Endothelial cell of umbilical vein (primary cell): ENCODE results near the gene DPEP3. TPM values are rescaled to one million over a fixed set of nuclear protein-coding genes. Genes with fewer than 3 reads are reported as not detected.

Experiments
- BruUV-seq: library from RNA; stranded (reverse); fragments of 400-500 nt; replicated peaks from 2 replicates; lab custom pipeline; 2021; lab: Mats Ljungman, UMichigan
- CTCF ChIA-PET: fragments of 300-600, 350-600 bp; sonication (Branson Sonifier 250); formaldehyde crosslinking; loops from one replicate; lab custom pipeline; 2021; ENCODE audit warnings: antibody characterized with exemption, inconsistent platforms; lab: Charles Lee
- POLR2A ChIA-PET: fragments of 300-600, 350-600 bp; sonication (Branson Sonifier 250); formaldehyde crosslinking; loops from one replicate; lab custom pipeline; 2021; ENCODE audit warnings: antibody characterized with exemption, inconsistent platforms; lab: Charles Lee
- DNase-seq: peaks from one replicate; pipeline ENCODE4 v3.0.0-alpha.2; 2011; ENCODE audit warnings: low read depth, low spot score
- FAIRE-seq: peaks from 2 replicates; lab custom pipeline; 2011; peaks lifted over from hg19 to GRCh38; lab: Jason Lieb, UNC
- H2AFZ ChIP-seq: 2 replicates; pipeline ENCODE4 v1.6.0; 2012; ENCODE audit warnings: low read depth, low read length, control low read depth, inconsistent platforms
- H3K27ac ChIP-seq: 2 replicates; pipeline ENCODE4 v1.5.1; 2011; ENCODE audit warnings: low read depth, mild to moderate bottlenecking, control low read depth, low read length, moderate library complexity; ENCODE audit not compliant: insufficient read depth
- H3K27me3 ChIP-seq, 2 experiments: 2 replicates each; pipeline versions ENCODE4 v1.6.0 to v1.6.1; 2011; ENCODE audit warnings: low read length in 2 of 2, mixed read lengths in 1 of 2; ENCODE audit not compliant: control insufficient read depth in 2 of 2, insufficient read depth in 2 of 2
- H3K36me3 ChIP-seq, 2 experiments: 2 replicates in 1 of 2; 3 replicates in 1 of 2; pipeline ENCODE4 v1.5.1; 2011; ENCODE audit warnings: low read length in 2 of 2, mild to moderate bottlenecking in 1 of 2, moderate library complexity in 1 of 2; ENCODE audit not compliant: control insufficient read depth in 2 of 2, insufficient read depth in 2 of 2; ENCODE audit errors: extremely low read depth in 1 of 2
- H3K4me1 ChIP-seq: 3 replicates; pipeline ENCODE4 v1.5.1; 2011; ENCODE audit warnings: mild to moderate bottlenecking, low read length; ENCODE audit not compliant: control insufficient read depth, insufficient read depth; ENCODE audit errors: extremely low read depth
- H3K4me2 ChIP-seq: 2 replicates; pipeline ENCODE4 v1.6.1; 2011; ENCODE audit warnings: low read length, control low read depth, mixed read lengths; ENCODE audit not compliant: insufficient read depth
- H3K4me3 ChIP-seq, 3 experiments: fragments of 200-600 bp in 1 of 3; sonication (generic), shearing (Covaris generic) in 1 of 3; replicated peaks in 1 of 3; 2 replicates each; pipeline ENCODE4 v1.5.1; 2011 to 2016; ENCODE audit warnings: control low read depth in 3 of 3, low read length in 3 of 3, mild to moderate bottlenecking in 2 of 3, inconsistent platforms in 1 of 3, low read depth in 1 of 3, moderate library complexity in 1 of 3; ENCODE audit not compliant: insufficient read depth in 1 of 3
- H3K79me2 ChIP-seq: 2 replicates; pipeline ENCODE4 v1.6.0; 2012; ENCODE audit warnings: low read length, inconsistent platforms; ENCODE audit not compliant: control insufficient read depth, insufficient read depth
- H3K9ac ChIP-seq: replicated peaks from 2 replicates; pipeline ENCODE3; 2011; ENCODE audit warnings: low read length, control low read depth; ENCODE audit not compliant: insufficient read depth; ENCODE audit errors: extremely low read depth
- H3K9me1 ChIP-seq: replicated peaks from 3 replicates; pipeline ENCODE4 v1.6.0; 2011; ENCODE audit warnings: mild to moderate bottlenecking, low read length; ENCODE audit not compliant: control insufficient read depth, insufficient read depth; ENCODE audit errors: extremely low read depth
- H3K9me3 ChIP-seq: replicated peaks from 2 replicates; pipeline ENCODE4 v1.5.1; 2012; ENCODE audit warnings: low read length, inconsistent platforms; ENCODE audit not compliant: control insufficient read depth, insufficient read depth
- H4K20me1 ChIP-seq: replicated peaks from 2 replicates; pipeline ENCODE3; 2011; ENCODE audit warnings: mild to moderate bottlenecking, low read length; ENCODE audit not compliant: control insufficient read depth, insufficient read depth; ENCODE audit errors: extremely low read depth
- EZH2 ChIP-seq: IDR thresholded peaks from 2 replicates; pipeline ENCODE4 v1.6.1; 2012; ENCODE audit warnings: borderline replicate concordance, low read depth, mild to moderate bottlenecking, moderate library complexity, low read length, inconsistent platforms; ENCODE audit not compliant: severe bottlenecking
- FOS ChIP-seq: IDR thresholded peaks from 2 replicates; pipeline ENCODE4 v1.6.1; 2011; ENCODE audit warnings: mild to moderate bottlenecking, low read length, moderate library complexity, borderline replicate concordance; ENCODE audit not compliant: insufficient read depth
- GATA2 ChIP-seq: IDR thresholded peaks from 2 replicates; pipeline ENCODE4 v1.7.0; 2011; ENCODE audit warnings: low read depth, mild to moderate bottlenecking, moderate library complexity, mixed read lengths, low read length; ENCODE audit not compliant: insufficient read length, insufficient read depth
- JUN ChIP-seq: IDR thresholded peaks from 2 replicates; pipeline ENCODE4 v1.6.1; 2011; ENCODE audit warnings: borderline replicate concordance, low read depth; ENCODE audit not compliant: insufficient read length, insufficient read depth
- MYC ChIP-seq: IDR thresholded peaks from one replicate; pipeline ENCODE4 v1.6.1; 2011; ENCODE audit warnings: mild to moderate bottlenecking, low read depth, low read length
- POLR2A ChIP-seq: IDR thresholded peaks from 2 replicates; pipeline ENCODE4 v1.6.1; 2012; ENCODE audit warnings: low read depth, mild to moderate bottlenecking, control low read depth, low read length
- POLR2AphosphoS5 ChIP-seq: IDR thresholded peaks from 2 replicates; pipeline ENCODE4 v1.6.1; 2012; ENCODE audit warnings: low read depth, mild to moderate bottlenecking, control low read depth, low read length, moderate library complexity; ENCODE audit not compliant: insufficient read depth
- dilution Hi-C: fragments of 300-500 bp; cut with MboI; formaldehyde crosslinking; loops from one replicate; pipeline ENCODE4 v1.15.0; 2019; ENCODE audit warnings: low sequenced_read_pairs; ENCODE audit not compliant: extremely low pct_ligation_motif_present
- intact Hi-C: fragments of 100-400 bp; cut with micrococcal nuclease; formaldehyde crosslinking; loops from one replicate; pipeline ENCODE4 v1.10.0; 2022
- polyA plus RNA-seq, 4 experiments: library from polyadenylated mRNA; depleted of rRNA in 3 of 4; stranded (reverse) in 3 of 4; unstranded in 1 of 4; fragments of >200 nt; gene quantifications; 2 replicates each; pipeline versions ENCODE4 v1.2.1 to v1.2.3, GENCODE V29; 2011 to 2012; ENCODE audit warnings: missing spikeins in 1 of 4
- total RNA-seq: library from RNA; stranded (reverse); gene quantifications from 2 replicates; pipeline ENCODE4 v1.2.3, GENCODE V29; 2021
- TF ChIP-seq, protein P1 (sequence below), 2 donors: IDR thresholded peaks; 1 replicate in 1 of 2; 2 replicates in 1 of 2; pipeline ENCODE4 v1.5.1; 2011; ENCODE audit warnings: low read length in 2 of 2, mild to moderate bottlenecking in 2 of 2, moderate library complexity in 2 of 2, control low read depth in 1 of 2, inconsistent platforms in 1 of 2, low read depth in 1 of 2; ENCODE audit not compliant: insufficient read depth in 1 of 2; ENCODE audit errors: extremely low read depth in 1 of 2
- TF ChIP-seq, protein P2 (sequence below): IDR thresholded peaks from 2 replicates; pipeline ENCODE4 v1.6.1; 2011; ENCODE audit not compliant: insufficient read depth, insufficient read length

The DPEP3 gene
- total and polyA plus RNA-seq, 2 donors (not counting 3 experiments of a cell fraction or from before 2014, with no cell fraction given), result 0.06 TPM; not detected in 1

- FAIRE-seq, result peak; percentile 86
These were observed 11.7 kb downstream of the DPEP3 start, which contains the start of gene SLC12A4 for GRCh38 chr16:67968400-67969253. TSS of gene SLC12A4 (minus strand) at chr16:67968637. CDS start at chr16:67968553, 84 bp downstream.

DNA sequence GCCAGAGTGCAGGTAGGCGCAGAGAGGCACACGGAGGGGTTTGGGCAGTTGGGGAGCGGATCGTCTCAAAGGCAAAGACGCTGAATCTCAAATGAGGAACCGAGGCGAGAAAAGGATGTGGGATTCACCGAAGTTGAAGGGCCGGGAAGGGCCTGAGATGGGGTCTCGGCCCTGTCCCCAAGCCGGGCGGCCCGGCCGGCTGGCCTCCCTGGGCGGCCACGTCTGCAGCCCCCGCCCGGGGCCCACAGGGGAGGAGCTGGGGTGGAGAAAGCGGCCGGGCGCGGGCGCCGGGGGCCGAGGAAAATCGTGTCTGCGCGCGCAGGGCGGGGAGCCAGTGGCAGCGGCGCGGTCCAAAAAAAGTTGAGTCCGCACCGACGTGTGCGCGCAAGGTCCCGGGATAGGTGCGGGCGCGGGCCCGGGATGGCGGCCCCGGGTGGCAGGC is 12.3 kb downstream of the DPEP3 start:
- intact Hi-C loops, result no loop called here
- Histone ChIP-seq H3K4me3 (peak overlapping the region; percentile 92 to 97 (median 96)), H4K20me1 (no peaks in the 10 kb centered on the region), H2AFZ (peak overlapping the region; percentile 23), H3K9ac (peak overlapping the region; percentile 91), H3K4me2 (peak overlapping the region; percentile 77), H3K9me3 (no peaks in the 10 kb centered on the region), H3K9me1 (no peaks in the 10 kb centered on the region), H3K36me3 (peaks cover 0 to 3% of the 10 kb centered on the region in 2 experiments), H3K27ac (peak overlapping the region; percentile 70), H3K79me2 (peaks cover 49% of the 10 kb centered on the region), H3K4me1 (peaks cover 22% of the 10 kb centered on the region), H3K27me3 (no peaks in the 10 kb centered on the region)
- BruUV-seq, result no TSS peak
- POLR2A ChIA-PET, result interaction anchor here (0.5 kb wide), 1 partner anchor 70 kb away, joined by 3 read pairs; no protein-coding TSS in a partner anchor
- DNase-seq (peak; percentile 29), FAIRE-seq (no peak)
- dilution Hi-C loops, result no loop called here
- TF ChIP-seq GATA2 (no peak), POLR2A (no peak), JUN (no peak), FOS (no peak), POLR2AphosphoS5 (no peak), EZH2 (no peak), MYC (no peak)
- TF ChIP-seq, protein P1, sequence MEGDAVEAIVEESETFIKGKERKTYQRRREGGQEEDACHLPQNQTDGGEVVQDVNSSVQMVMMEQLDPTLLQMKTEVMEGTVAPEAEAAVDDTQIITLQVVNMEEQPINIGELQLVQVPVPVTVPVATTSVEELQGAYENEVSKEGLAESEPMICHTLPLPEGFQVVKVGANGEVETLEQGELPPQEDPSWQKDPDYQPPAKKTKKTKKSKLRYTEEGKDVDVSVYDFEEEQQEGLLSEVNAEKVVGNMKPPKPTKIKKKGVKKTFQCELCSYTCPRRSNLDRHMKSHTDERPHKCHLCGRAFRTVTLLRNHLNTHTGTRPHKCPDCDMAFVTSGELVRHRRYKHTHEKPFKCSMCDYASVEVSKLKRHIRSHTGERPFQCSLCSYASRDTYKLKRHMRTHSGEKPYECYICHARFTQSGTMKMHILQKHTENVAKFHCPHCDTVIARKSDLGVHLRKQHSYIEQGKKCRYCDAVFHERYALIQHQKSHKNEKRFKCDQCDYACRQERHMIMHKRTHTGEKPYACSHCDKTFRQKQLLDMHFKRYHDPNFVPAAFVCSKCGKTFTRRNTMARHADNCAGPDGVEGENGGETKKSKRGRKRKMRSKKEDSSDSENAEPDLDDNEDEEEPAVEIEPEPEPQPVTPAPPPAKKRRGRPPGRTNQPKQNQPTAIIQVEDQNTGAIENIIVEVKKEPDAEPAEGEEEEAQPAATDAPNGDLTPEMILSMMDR (IDR thresholded peaks at IDR 0.05; ENCODE audit: extremely low read depth in 1 of 2, insufficient read depth in 1 of 2, low read depth in 1 of 2, low read length in 2 of 2), result no peak
- TF ChIP-seq, protein P2, sequence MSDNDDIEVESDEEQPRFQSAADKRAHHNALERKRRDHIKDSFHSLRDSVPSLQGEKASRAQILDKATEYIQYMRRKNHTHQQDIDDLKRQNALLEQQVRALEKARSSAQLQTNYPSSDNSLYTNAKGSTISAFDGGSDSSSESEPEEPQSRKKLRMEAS, result no peak
- CTCF ChIA-PET, result interaction anchor here (1.0 to 1.3 kb wide), 2 partner anchors 73 to 151 kb away, joined by 3 to 4 read pairs; no protein-coding TSS in a partner anchor

More at GRCh38 chr16:67968400-67969253, 11.7 kb downstream of the DPEP3 start, which contains the start of gene SLC12A4:
- DNase-seq, result peak; percentile 78
- Histone ChIP-seq H3K4me1 (peaks cover 22% of the 10 kb centered on the region), H2AFZ (peak within 1 kb of the TSS; percentile 77), H3K9me1 (no peaks in the 10 kb centered on the region), H3K4me2 (peak within 1 kb of the TSS; percentile 78), H3K9me3 (no peaks in the 10 kb centered on the region), H3K36me3 (no peaks in the 10 kb centered on the region), H3K27me3 (no peaks in the 10 kb centered on the region), H3K9ac (peak within 1 kb of the TSS; percentile 91), H3K4me3 (peak within 1 kb of the TSS; percentile 92 to 97 (median 96)), H4K20me1 (no peaks in the 10 kb centered on the region), H3K79me2 (peaks cover 43% of the 10 kb centered on the region), H3K27ac (peak within 1 kb of the TSS; percentile 70)
- intact Hi-C loops (no loop called here), dilution Hi-C loops (no loop called here)
- BruUV-seq, result TSS peak; percentile 52
- TF ChIP-seq, protein P2, result no peak
- TF ChIP-seq MYC (no peak), EZH2 (no peak), JUN (no peak), GATA2 (no peak), POLR2A (peak; percentile 86), POLR2AphosphoS5 (peak; percentile 98)
- CTCF ChIA-PET, result interaction anchor here (1.0 to 1.3 kb wide), 3 partner anchors 72 to 152 kb away, joined by 3 to 6 read pairs (median 4); no protein-coding TSS in a partner anchor
- POLR2A ChIA-PET, result interaction anchor here (0.5 kb wide), 1 partner anchor 69 kb away, joined by 3 read pairs; no protein-coding TSS in a partner anchor
